CD4-positive, alpha-beta T cell (primary cell): ENCODE measurements around the gene MSL3. TPM values are rescaled to one million over a fixed set of nuclear protein-coding genes. Genes with fewer than 3 reads are reported as not detected.

Source experiments
- ATAC-seq: fragments of 200-7000 bp; cut with Tn5 transposase; one replicate; pipeline ENCODE4 v1.10.0; 2022; ENCODE audit warnings: mild to moderate bottlenecking; ENCODE audit not compliant: poor library complexity
- CTCF ChIA-PET: fragments of 350-600 bp; sonication (Branson Sonifier 250); formaldehyde crosslinking; loops from one replicate; lab custom pipeline; 2021; ENCODE audit warnings: antibody characterized with exemption, inconsistent platforms; lab: Charles Lee
- POLR2A ChIA-PET: fragments of 350-600 bp; sonication (Branson Sonifier 250); formaldehyde crosslinking; loops from one replicate; lab custom pipeline; 2021; ENCODE audit warnings: antibody characterized with exemption, inconsistent platforms; lab: Charles Lee
- DNase-seq, 14 experiments: peaks; one replicate each; pipeline ENCODE4 v3.0.0-alpha.2; 2013 to 2020; ENCODE audit warnings: mixed read lengths in 2 of 14
- H3K27ac ChIP-seq, 2 donors: one replicate each; pipeline versions ENCODE4 v1.5.1 to v1.7.0; 2013; ENCODE audit warnings: low read length in 2 of 2, low read depth in 1 of 2, mild to moderate bottlenecking in 1 of 2
- H3K27me3 ChIP-seq, 2 experiments: 1 replicate in 1 of 2; 2 replicates in 1 of 2; pipeline versions ENCODE4 v1.6.1 to v1.7.0; 2013; ENCODE audit warnings: low read length in 2 of 2, control low read depth in 1 of 2, mild to moderate bottlenecking in 1 of 2, moderate library complexity in 1 of 2; ENCODE audit not compliant: insufficient read depth in 2 of 2, control insufficient read depth in 1 of 2
- H3K36me3 ChIP-seq: one replicate; pipeline ENCODE4 v1.6.1; 2013; ENCODE audit warnings: low read length, control low read depth; ENCODE audit not compliant: insufficient read depth
- H3K4me1 ChIP-seq: one replicate; pipeline ENCODE4 v1.6.1; 2013; ENCODE audit warnings: low read length, control low read depth; ENCODE audit not compliant: insufficient read depth
- H3K4me3 ChIP-seq: one replicate; pipeline ENCODE4 v1.5.1; 2013; ENCODE audit warnings: mild to moderate bottlenecking, low read length, moderate library complexity
- H3K9me3 ChIP-seq, 2 experiments: 1 replicate in 1 of 2; 2 replicates in 1 of 2; pipeline versions ENCODE4 v1.6.1 to v1.7.0; 2013; ENCODE audit warnings: low read length in 2 of 2, mild to moderate bottlenecking in 2 of 2, control low read depth in 1 of 2, moderate library complexity in 1 of 2; ENCODE audit not compliant: control insufficient read depth in 1 of 2, insufficient read depth in 1 of 2
- H3K27ac Mint-ChIP-seq: one replicate; pipeline ENCODE4 v1.8.0; 2020; ENCODE audit warnings: mixed read lengths
- H3K27me3 Mint-ChIP-seq: one replicate; pipeline ENCODE4 v1.8.0; 2021; ENCODE audit warnings: mixed read lengths
- H3K36me3 Mint-ChIP-seq: one replicate; pipeline ENCODE4 v1.8.0; 2021; ENCODE audit warnings: low read depth, mixed read lengths
- H3K4me1 Mint-ChIP-seq: one replicate; pipeline ENCODE4 v1.8.0; 2021; ENCODE audit warnings: low read depth, mixed read lengths
- H3K4me3 Mint-ChIP-seq: one replicate; pipeline ENCODE4 v1.8.0; 2020; ENCODE audit warnings: mild to moderate bottlenecking, mixed read lengths
- H3K9me3 Mint-ChIP-seq: one replicate; pipeline ENCODE4 v1.8.0; 2020; ENCODE audit warnings: mixed read lengths
- intact Hi-C, 2 experiments: fragments of 100-400 bp; cut with DNase I in 1 of 2; cut with micrococcal nuclease in 1 of 2; formaldehyde crosslinking; loops; one replicate each; pipeline versions ENCODE4 v1.15.1 to v1.9.0; 2023 to 2025; cut with DNase I, micrococcal nuclease
- total RNA-seq, 174 experiments: library from RNA in 2 of 174; stranded (reverse) in 2 of 174; gene quantifications; one replicate each; pipeline ENCODE4 v1.2.3 and lab custom pipeline; 2021 to 2026
- TF ChIP-seq, protein P1 (sequence below): fragments of 200-600 bp; IDR thresholded peaks from one replicate; pipeline ENCODE4 v1.8.0; 2022; ENCODE audit warnings: antibody characterized with exemption, mild to moderate bottlenecking

Gene MSL3
- total RNA-seq, 2 experiments from 2014 or later: 126 to 137 TPM

GRCh38 chrX:11754958-11755645, 2.9 kb upstream of the MSL3 start:
- Mint-ChIP-seq H3K4me3 (peak overlapping the region; percentile 35), H3K4me1 (peaks cover 5% of the 10 kb centered on the region), H3K27me3 (no peaks in the 10 kb centered on the region), H3K9me3 (no peaks in the 10 kb centered on the region), H3K36me3 (peaks cover 11% of the 10 kb centered on the region), H3K27ac (no peak overlapping the region)
- no peaks in the 10 kb centered on the region for H3K9me3 ChIP-seq
- POLR2A ChIA-PET: no interaction called here
- ATAC-seq (no peak), DNase-seq (no peak)
- peaks cover 14% of the 10 kb centered on the region for H3K4me1 ChIP-seq
- CTCF ChIA-PET: no interaction called here
- intact Hi-C loops: loop anchor here in 1 of 2 experiments (10.0 kb wide), 2 partner anchors 640 to 1740 kb away; partner anchors contain the start of gene HCCS
- TF ChIP-seq, protein P1, sequence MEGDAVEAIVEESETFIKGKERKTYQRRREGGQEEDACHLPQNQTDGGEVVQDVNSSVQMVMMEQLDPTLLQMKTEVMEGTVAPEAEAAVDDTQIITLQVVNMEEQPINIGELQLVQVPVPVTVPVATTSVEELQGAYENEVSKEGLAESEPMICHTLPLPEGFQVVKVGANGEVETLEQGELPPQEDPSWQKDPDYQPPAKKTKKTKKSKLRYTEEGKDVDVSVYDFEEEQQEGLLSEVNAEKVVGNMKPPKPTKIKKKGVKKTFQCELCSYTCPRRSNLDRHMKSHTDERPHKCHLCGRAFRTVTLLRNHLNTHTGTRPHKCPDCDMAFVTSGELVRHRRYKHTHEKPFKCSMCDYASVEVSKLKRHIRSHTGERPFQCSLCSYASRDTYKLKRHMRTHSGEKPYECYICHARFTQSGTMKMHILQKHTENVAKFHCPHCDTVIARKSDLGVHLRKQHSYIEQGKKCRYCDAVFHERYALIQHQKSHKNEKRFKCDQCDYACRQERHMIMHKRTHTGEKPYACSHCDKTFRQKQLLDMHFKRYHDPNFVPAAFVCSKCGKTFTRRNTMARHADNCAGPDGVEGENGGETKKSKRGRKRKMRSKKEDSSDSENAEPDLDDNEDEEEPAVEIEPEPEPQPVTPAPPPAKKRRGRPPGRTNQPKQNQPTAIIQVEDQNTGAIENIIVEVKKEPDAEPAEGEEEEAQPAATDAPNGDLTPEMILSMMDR: no peak
- no peak overlapping the region for H3K4me3 ChIP-seq
- H3K27ac ChIP-seq: no peak overlapping the region
- no peaks in the 10 kb centered on the region for H3K36me3 ChIP-seq
- H3K27me3 ChIP-seq: no peaks in the 10 kb centered on the region

GRCh38 chrX:11755724-11756123, 2.3 kb upstream of the MSL3 start:
- peaks cover 15% of the 10 kb centered on the region for H3K4me1 ChIP-seq
- H3K36me3 ChIP-seq: no peaks in the 10 kb centered on the region
- TF ChIP-seq, protein P1: no peak
- Mint-ChIP-seq H3K9me3 (no peaks in the 10 kb centered on the region), H3K36me3 (peaks cover 14% of the 10 kb centered on the region), H3K4me1 (peaks cover 6% of the 10 kb centered on the region), H3K27me3 (no peaks in the 10 kb centered on the region), H3K4me3 (peak overlapping the region; percentile 40), H3K27ac (no peak overlapping the region)
- no peak overlapping the region for H3K4me3 ChIP-seq
- ChIA-PET POLR2A (no interaction called here), CTCF (no interaction called here)
- no peaks in the 10 kb centered on the region for H3K9me3 ChIP-seq
- intact Hi-C loops: loop anchor here in 1 of 2 experiments (2.0 to 10.0 kb wide), 3 partner anchors 15 to 1741 kb away; partner anchors contain the start of gene HCCS
- H3K27ac ChIP-seq: no peak overlapping the region
- DNase-seq: no peak
- no peak for ATAC-seq
- no peaks in the 10 kb centered on the region for H3K27me3 ChIP-seq

- Histone ChIP-seq H3K36me3 (no peaks in the 10 kb centered on the region), H3K9me3 (no peaks in the 10 kb centered on the region), H3K4me3 (no peak overlapping the region), H3K4me1 (peaks cover 16% of the 10 kb centered on the region), H3K27ac (no peak overlapping the region), H3K27me3 (no peaks in the 10 kb centered on the region)
- peak overlapping the region; percentile 90 for H3K4me3 Mint-ChIP-seq
- TF ChIP-seq, protein P1: no peak
- no peaks in the 10 kb centered on the region for H3K9me3 Mint-ChIP-seq
- ChIA-PET CTCF (interaction anchor here (3.0 kb wide), 1 partner anchor 14 kb away, joined by 9 read pairs; no protein-coding TSS in a partner anchor), POLR2A (interaction anchor here (0.8 to 3.4 kb wide), 3 partner anchors 11 to 1034 kb away, joined by 3 to 17 read pairs (median 3); partner anchors contain the start of gene PRPS2)
- peaks cover 23% of the 10 kb centered on the region for H3K36me3 Mint-ChIP-seq
- H3K27me3 Mint-ChIP-seq: no peaks in the 10 kb centered on the region
- no peak for DNase-seq
- no peak for ATAC-seq
- H3K4me1 Mint-ChIP-seq: peaks cover 14% of the 10 kb centered on the region
- peak overlapping the region; percentile 79 for H3K27ac Mint-ChIP-seq
- intact Hi-C loops: loop anchor here in 1 of 2 experiments (2.0 to 10.0 kb wide), 3 partner anchors 14 to 1742 kb away; partner anchors contain the start of gene HCCS
Observed at GRCh38 chrX:11756354-11757318, 1.4 kb upstream of the MSL3 start.
